GM21526 (cell line): ENCODE measurements around the gene GADD45B.
"Not testable (repeated sequence)": the region's sequence is repeated elsewhere in the genome, so short reads cannot be mapped to it uniquely, and the experiment has no call there.

ENCODE experiments used
- ATAC-seq: cut with Tn5 transposase; IDR thresholded peaks from one replicate; pipeline ENCODE4 v1.9.1; 2021; ENCODE audit warnings: moderate library complexity; ENCODE audit not compliant: unreplicated experiment, low FRiP score

GADD45B gene

DNA sequence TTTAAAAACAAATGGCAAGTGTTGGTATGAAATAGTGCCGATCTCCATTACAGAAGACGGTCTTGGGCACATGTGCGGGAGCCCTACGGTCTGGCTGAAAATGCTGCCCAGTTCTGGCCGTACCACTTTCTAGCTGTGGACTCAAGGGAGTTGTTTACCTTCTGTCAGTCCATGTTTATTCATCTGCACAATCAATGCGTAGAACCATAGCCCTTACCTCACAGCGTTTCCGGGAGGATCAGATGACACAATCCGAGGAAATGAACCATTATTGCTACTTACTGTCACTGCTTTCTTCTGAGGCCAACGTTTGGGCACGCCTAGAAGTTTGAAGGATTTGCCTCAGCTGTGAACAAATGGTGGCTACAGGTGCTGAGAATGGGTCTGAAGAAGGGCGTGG, 31.2 kb downstream of the GADD45B start:
- ATAC-seq, result no peak

GRCh38 chr19:2509096-2509495, 33.2 kb downstream of the GADD45B start:
- ATAC-seq, result no peak

DNA sequence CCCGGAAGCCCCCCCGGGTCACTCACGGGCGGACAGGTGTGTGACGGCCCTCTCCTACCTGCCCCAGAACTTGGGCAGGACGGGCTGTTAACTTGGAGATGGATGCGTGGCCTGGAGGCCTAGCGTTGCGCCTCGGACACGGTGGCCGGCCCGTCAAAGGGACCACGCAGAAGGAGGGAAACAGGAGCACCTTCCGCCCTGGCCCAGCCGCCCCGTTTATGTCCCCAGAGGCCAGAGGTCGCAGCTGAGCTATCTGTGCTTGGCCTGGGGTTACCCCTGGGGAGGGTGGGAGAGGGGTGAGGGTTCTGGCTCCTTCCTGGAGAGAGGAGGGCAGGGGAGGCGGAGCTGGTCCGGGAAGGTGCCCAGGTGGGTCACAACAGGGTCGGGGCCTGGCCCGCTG, 35.6 kb downstream of the GADD45B start:
- ATAC-seq, result no peak

GRCh38 chr19:2511991-2512390, 36.1 kb downstream of the GADD45B start:
- ATAC-seq, result no peak

DNA sequence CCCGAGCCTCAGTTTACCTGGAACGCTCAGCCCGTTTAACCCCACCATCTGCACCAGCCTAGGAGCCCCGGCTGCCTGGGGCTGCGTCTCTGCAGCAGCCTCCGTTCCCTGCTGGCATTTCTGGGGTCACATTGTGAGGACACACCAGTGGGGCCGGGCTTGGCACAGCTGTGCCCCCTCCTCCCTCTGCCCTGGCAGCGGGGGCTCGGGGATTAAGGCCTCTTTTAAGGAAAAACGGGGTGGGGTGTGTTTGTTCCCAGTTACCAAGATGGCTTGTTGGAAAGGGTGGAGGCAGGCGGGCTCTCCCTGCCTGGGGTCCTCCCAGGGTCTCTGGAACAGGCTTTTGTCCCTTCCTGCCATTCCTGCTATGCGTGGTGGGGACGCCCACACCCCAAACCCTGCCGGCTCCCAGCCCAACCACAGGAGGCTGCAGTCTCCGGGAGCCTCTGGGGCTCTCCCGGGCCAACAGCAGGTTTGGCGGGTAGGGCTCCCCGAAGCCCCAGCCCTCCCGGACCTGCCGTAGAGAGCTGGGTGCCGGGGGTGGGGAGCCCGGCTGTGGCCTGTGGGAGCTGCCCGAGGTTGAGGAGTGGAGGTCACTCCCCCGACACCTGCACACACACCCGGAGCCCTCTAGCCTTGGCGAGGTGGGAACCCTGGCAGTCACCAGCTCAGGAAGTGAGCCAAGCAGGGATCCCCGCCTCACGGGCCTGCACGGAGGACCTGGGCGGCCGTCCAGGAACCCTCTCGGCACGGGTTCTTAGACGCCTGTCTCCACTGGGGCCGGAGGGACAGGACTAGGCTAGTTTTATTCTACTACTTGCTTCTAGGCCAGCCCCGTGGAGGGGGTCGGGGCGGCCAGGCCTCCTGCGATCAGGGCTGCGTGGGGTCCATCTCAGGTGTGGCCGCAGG, 36.9 kb downstream of the GADD45B start:
- no peak for ATAC-seq

DNA sequence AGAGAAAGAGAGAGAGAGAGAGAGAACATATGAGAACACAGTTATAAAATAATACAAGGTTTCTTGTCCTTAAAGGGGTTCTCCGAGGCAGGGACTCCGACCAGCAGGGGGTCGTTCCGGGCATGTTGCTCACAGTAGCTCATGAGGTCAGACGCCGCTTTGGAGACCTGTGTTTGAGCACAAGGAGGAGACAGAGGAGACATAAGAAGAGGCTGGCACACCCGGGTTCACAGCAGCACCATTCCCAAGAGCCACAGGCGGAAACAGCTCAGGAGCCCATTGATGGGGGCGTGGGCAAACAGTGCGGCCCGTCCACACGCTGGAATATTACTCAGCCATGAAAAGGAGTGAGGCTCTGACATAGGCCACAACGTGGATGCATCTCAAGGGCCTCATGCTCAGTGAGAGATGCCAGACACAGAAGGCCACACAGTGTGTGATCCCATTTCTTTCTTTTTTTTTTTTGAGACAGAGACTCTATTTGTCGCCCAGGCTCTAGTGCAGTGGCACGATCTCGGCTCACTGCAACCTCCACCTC, 39.1 kb downstream of the GADD45B start:
- no peak for ATAC-seq

GRCh38 chr19:2516727-2517126, 40.8 kb downstream of the GADD45B start:
- no peak for ATAC-seq

GRCh38 chr19:2517881-2518601, 42.1 kb downstream of the GADD45B start:
- ATAC-seq, result no peak

DNA sequence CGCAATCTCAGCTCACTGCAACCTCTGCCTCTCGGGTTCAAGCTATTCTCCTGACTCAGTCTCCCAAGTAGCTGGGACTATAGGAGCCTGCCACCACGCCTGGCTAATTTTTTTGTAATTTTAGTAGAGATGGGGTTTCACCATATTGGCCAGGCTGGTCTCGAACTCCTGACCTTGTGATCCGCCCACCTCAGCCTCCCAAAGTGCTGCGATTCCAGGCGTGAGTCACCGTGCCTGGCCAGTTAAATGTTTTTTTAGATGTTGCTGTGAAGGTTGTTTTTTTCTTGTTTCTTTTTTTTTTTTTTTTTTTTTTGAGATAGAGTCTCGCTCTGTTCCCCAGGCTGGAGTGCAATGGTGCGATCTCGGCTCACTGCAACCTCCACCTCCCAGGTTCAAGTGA, 42.9 kb downstream of the GADD45B start:
- ATAC-seq, result not testable (repeated sequence)

- no peak for ATAC-seq
These were observed 43.6 kb downstream of the GADD45B start for GRCh38 chr19:2519482-2519881.

- no peak for ATAC-seq
These were observed 47.8 kb downstream of the GADD45B start for GRCh38 chr19:2523630-2524311.

DNA sequence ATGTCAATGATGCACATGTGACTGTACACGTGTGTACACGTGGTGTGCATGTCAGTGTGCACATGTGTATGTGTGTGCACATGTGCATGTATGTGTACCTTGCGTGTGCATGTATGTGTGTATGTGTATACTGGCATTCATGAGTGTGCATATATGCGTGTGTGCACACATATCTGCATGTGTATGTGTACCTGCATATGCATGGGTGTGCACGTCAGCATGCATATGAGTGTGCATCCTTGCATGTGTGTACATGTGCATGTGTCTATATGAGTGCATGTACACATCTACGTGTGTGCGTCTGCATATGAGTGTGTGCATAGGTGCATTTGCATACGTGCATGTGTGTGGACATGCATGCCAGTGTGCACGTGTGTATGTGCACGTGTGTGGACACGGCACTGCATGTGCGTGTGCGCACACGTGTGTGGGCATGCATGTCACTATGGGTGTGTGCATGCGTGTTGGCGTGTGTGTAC, 48.5 kb downstream of the GADD45B start:
- no peak for ATAC-seq

GRCh38 chr19:2524840-2525723, 49.2 kb downstream of the GADD45B start:
- no peak for ATAC-seq

GRCh38 chr19:2527171-2527570, 51.2 kb downstream of the GADD45B start:
- ATAC-seq, result no peak

DNA sequence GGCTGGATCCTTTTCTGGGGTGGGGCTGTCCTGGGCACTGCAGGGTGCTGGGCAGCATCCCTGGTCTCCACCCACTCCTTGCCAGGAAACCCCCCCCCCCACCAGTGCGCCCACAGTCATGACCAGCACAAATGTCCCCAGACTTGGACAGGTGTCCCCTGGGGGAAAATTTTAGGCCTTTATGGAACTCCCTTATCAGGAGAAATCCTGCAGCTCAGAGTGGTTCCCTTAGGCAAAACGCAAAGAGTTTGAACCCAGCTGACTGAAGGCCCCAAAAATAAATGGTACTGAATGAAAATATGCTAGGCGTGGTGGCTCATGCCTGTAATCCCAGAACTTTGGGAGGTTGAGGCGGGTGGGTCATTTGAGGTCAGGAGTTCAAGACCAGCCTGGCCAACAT, 51.8 kb downstream of the GADD45B start:
- ATAC-seq, result no peak
